GM18873 (cell line): ENCODE data around the gene RPL35.
"Not testable (repeated sequence)": the region's sequence is repeated elsewhere in the genome, so short reads cannot be mapped to it uniquely, and the experiment has no call there.

Experiments
- ATAC-seq: cut with Tn5 transposase; IDR thresholded peaks from one replicate; pipeline ENCODE4 v1.9.1; 2021; ENCODE audit warnings: mild to moderate bottlenecking, moderate library complexity, moderate number of reproducible peaks; ENCODE audit not compliant: unreplicated experiment, low FRiP score

The RPL35 gene

GRCh38 chr9:124853605-124854143, 8.1 kb downstream of the RPL35 start:
- no peak for ATAC-seq

- peak; percentile 66 for ATAC-seq
Observed at GRCh38 chr9:124852829-124853531, 8.8 kb downstream of the RPL35 start, which contains the start of gene WDR38. WDR38 (plus strand) TSS chr9:124853460; CDS start chr9:124853532, 72 bp downstream.

- no peak for ATAC-seq
Observed at GRCh38 chr9:124852121-124852828, 9.5 kb downstream of the RPL35 start.

- no peak for ATAC-seq
Observed at GRCh38 chr9:124849801-124850200, 12.0 kb downstream of the RPL35 start.

- ATAC-seq, result no peak
Observed at GRCh38 chr9:124846969-124847368, 14.8 kb downstream of the RPL35 start.

- ATAC-seq, result not testable (repeated sequence)
Observed at GRCh38 chr9:124846467-124846866, 15.3 kb downstream of the RPL35 start.

- no peak for ATAC-seq
Observed at GRCh38 chr9:124844291-124844690, 17.5 kb downstream of the RPL35 start.

GRCh38 chr9:124843456-124844034, 18.2 kb downstream of the RPL35 start:
- ATAC-seq, result no peak

- no peak for ATAC-seq
Observed at GRCh38 chr9:124841075-124841821, 20.5 kb downstream of the RPL35 start.

GRCh38 chr9:124840300-124840833, 21.4 kb downstream of the RPL35 start:
- no peak for ATAC-seq

GRCh38 chr9:124839612-124840299, 22.0 kb downstream of the RPL35 start:
- ATAC-seq, result no peak

- ATAC-seq, result not testable (repeated sequence)
Observed at GRCh38 chr9:124838567-124839275, 23.0 kb downstream of the RPL35 start.

- not testable (repeated sequence) for ATAC-seq
Observed at GRCh38 chr9:124838132-124838531, 23.6 kb downstream of the RPL35 start.

- ATAC-seq, result no peak
Observed at GRCh38 chr9:124835026-124835557, 26.7 kb downstream of the RPL35 start.

- no peak for ATAC-seq
Observed at GRCh38 chr9:124834591-124834990, 27.2 kb downstream of the RPL35 start.

GRCh38 chr9:124831642-124832364, 30.0 kb downstream of the RPL35 start:
- no peak for ATAC-seq

- ATAC-seq, result no peak
Observed at GRCh38 chr9:124830593-124830992, 31.2 kb downstream of the RPL35 start.

- ATAC-seq, result no peak
Observed at GRCh38 chr9:124829334-124829669, 32.5 kb downstream of the RPL35 start.
